HepG2 (cell line): Measurements from ENCODE around the gene FAM187B. TPM values are rescaled to one million over a fixed set of nuclear protein-coding genes. Genes with fewer than 3 reads are reported as not detected.

ENCODE experiments used
- CTCF ChIP-seq: sonication (generic); formaldehyde crosslinking; IDR thresholded peaks from 2 replicates; pipeline ENCODE4 v1.5.0; 2020; ENCODE audit warnings: mild to moderate bottlenecking, missing genetic modification reagents, moderate library complexity
- EEA1 ChIP-seq: sonication (generic); formaldehyde crosslinking; IDR thresholded peaks from 2 replicates; pipeline ENCODE4 v1.5.1; 2020; ENCODE audit warnings: mild to moderate bottlenecking, missing genetic modification reagents, borderline replicate concordance
- ETV5 ChIP-seq: IDR thresholded peaks from 2 replicates; pipeline ENCODE4 v1.6.1; 2018; ENCODE audit warnings: missing biosample characterization, missing genetic modification reagents, inconsistent platforms, borderline replicate concordance
- FOXK2 ChIP-seq: fragments of 450-650 bp; IDR thresholded peaks from 2 replicates; pipeline ENCODE4 v1.6.1; 2016
- FOXP1 ChIP-seq, 2 experiments: fragments of 450-650 bp in 1 of 2; IDR thresholded peaks; 2 replicates each; pipeline ENCODE4 v1.6.1; 2017 to 2018; ENCODE audit warnings: antibody characterized with exemption in 1 of 2
- KDM4B ChIP-seq: sonication (generic); formaldehyde crosslinking; IDR thresholded peaks from 2 replicates; pipeline ENCODE4 v1.4.0; 2020; ENCODE audit warnings: missing genetic modification reagents
- KLF6 ChIP-seq: IDR thresholded peaks from 2 replicates; pipeline ENCODE4 v1.8.0; 2016; ENCODE audit warnings: missing biosample characterization, missing genetic modification reagents
- MIER2 ChIP-seq: IDR thresholded peaks from 2 replicates; pipeline ENCODE4 v1.6.1; 2016; ENCODE audit warnings: missing biosample characterization, missing genetic modification reagents
- MTF1 ChIP-seq: sonication (generic); formaldehyde crosslinking; IDR thresholded peaks from 2 replicates; pipeline ENCODE4 v1.5.0; 2020; ENCODE audit warnings: missing genetic modification reagents
- NCOR1 ChIP-seq: fragments of 200-600 bp; sonication (generic); IDR thresholded peaks from 2 replicates; pipeline ENCODE4 v1.7.0; 2017; ENCODE audit warnings: antibody characterized with exemption, low read length, borderline replicate concordance
- PAXIP1 ChIP-seq: sonication (generic); formaldehyde crosslinking; conservative IDR thresholded peaks from 2 replicates; pipeline ENCODE4 v1.4.0; 2020; ENCODE audit warnings: mild to moderate bottlenecking, missing genetic modification reagents, moderate library complexity
- SCMH1 ChIP-seq: sonication (generic); formaldehyde crosslinking; IDR thresholded peaks from 2 replicates; pipeline ENCODE4 v1.9.0; 2021; ENCODE audit warnings: missing genetic modification reagents, mild to moderate bottlenecking, borderline replicate concordance
- ZC3H4 ChIP-seq: sonication (generic); formaldehyde crosslinking; IDR thresholded peaks from 2 replicates; pipeline ENCODE4 v1.4.0; 2020; ENCODE audit warnings: missing genetic modification reagents, borderline replicate concordance
- ZMYM4 ChIP-seq: sonication (generic); formaldehyde crosslinking; IDR thresholded peaks from 2 replicates; pipeline ENCODE4 v1.8.1; 2023; ENCODE audit warnings: mild to moderate bottlenecking, missing genetic modification reagents
- ZNF121 ChIP-seq: sonication (generic); formaldehyde crosslinking; IDR thresholded peaks from 2 replicates; pipeline ENCODE4 v1.5.0; 2020; ENCODE audit warnings: mild to moderate bottlenecking, missing genetic modification reagents
- ZNF207 ChIP-seq: fragments of 450-650 bp; IDR thresholded peaks from 2 replicates; pipeline ENCODE4 v1.6.1; 2016; ENCODE audit warnings: antibody characterized with exemption, borderline replicate concordance
- ZNF564 ChIP-seq: sonication (generic); formaldehyde crosslinking; IDR thresholded peaks from 2 replicates; pipeline ENCODE4 v1.8.1; 2023; ENCODE audit warnings: mild to moderate bottlenecking, missing genetic modification reagents
- ZNF569 ChIP-seq: sonication (generic); formaldehyde crosslinking; IDR thresholded peaks from 2 replicates; pipeline ENCODE4 v1.5.0; 2020; ENCODE audit warnings: mild to moderate bottlenecking, missing genetic modification reagents, moderate library complexity, borderline replicate concordance
- ZNF607 ChIP-seq: sonication (generic); formaldehyde crosslinking; IDR thresholded peaks from 2 replicates; pipeline ENCODE4 v1.5.1; 2020; ENCODE audit warnings: missing genetic modification reagents, mild to moderate bottlenecking, borderline replicate concordance
- polyA plus RNA-seq, 8 experiments: library from polyadenylated mRNA; depleted of rRNA in 3 of 8; stranded (reverse) in 7 of 8; unstranded in 1 of 8; fragments of >200 nt; fragmentation: Illumina TruSeq in 4 of 8; extraction: Trizol in 4 of 8; gene quantifications; 2 replicates each; pipeline versions ENCODE4 v1.2.1 to v1.2.3, GENCODE V29; 2011 to 2016; ENCODE audit warnings: low read depth in 4 of 8, missing spikeins in 1 of 8, mixed read lengths in 1 of 8; ENCODE audit not compliant: insufficient read depth in 1 of 8
- total RNA-seq, 5 experiments: library from RNA; depleted of rRNA; stranded (reverse); fragments of >200 nt; fragmentation: Illumina TruSeq; extraction: Trizol; gene quantifications; 2 replicates each; pipeline ENCODE4 v1.2.3, GENCODE V29; 2016; ENCODE audit warnings: low read depth in 1 of 5
- TF ChIP-seq, protein P1 (sequence below): sonication (generic); formaldehyde crosslinking; IDR thresholded peaks from 2 replicates; pipeline ENCODE4 v1.5.0; 2020; ENCODE audit warnings: mild to moderate bottlenecking, missing genetic modification reagents

The FAM187B gene
- total and polyA plus RNA-seq, 2 of the 13 experiments (the other 11 are each of a cell fraction or from before 2014, with no cell fraction given): not detected

DNA sequence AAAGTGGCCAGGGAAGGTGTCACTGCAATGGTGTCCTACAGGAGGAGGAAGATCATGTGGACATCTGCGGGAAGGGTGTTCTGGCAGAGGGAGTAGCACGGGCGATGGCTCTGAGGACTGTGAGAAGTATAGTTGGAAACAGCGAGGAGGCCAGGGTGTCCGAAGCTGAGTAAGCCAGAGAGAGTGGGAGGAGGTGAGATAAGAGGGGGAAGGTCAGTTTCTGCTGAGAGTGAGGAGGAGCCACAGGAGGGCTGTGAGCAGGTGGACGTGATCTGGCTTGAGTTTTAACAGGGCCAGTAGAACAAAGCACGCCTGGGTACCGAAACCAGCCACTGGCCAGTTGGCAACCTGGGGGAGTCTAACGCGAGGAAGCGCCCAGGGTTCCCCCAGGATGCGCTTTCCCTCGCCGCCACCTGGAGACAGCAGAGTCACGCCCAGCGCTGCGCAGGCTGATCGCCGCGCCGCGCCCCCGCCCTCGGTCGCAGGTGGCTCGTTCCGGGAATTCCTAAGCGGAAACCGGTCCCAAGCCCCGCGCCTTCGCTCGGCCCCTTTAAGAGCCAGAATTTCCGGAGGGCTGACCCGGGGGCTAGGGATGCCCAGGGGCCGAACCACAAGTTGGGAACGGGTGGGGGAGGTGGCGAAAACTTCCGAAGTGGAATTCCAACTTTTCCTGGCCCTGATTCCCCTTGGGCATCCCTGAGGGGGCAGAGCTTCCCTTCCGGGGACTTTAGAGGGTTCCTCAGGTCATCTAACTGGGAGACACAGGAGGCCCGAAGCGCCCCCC, 19.2 kb upstream of the FAM187B start (continued):
- peak; percentile 19; the same call in 1 of the 2 replicates for TF ChIP-seq PAXIP1 (CRISPR knock-in tag)
- peak; percentile 17; the same call in 1 of the 2 replicates for TF ChIP-seq ZNF607 (CRISPR knock-in tag)
- TF ChIP-seq ETV5 (CRISPR knock-in tag): peak; percentile 79
- TF ChIP-seq, protein P1, sequence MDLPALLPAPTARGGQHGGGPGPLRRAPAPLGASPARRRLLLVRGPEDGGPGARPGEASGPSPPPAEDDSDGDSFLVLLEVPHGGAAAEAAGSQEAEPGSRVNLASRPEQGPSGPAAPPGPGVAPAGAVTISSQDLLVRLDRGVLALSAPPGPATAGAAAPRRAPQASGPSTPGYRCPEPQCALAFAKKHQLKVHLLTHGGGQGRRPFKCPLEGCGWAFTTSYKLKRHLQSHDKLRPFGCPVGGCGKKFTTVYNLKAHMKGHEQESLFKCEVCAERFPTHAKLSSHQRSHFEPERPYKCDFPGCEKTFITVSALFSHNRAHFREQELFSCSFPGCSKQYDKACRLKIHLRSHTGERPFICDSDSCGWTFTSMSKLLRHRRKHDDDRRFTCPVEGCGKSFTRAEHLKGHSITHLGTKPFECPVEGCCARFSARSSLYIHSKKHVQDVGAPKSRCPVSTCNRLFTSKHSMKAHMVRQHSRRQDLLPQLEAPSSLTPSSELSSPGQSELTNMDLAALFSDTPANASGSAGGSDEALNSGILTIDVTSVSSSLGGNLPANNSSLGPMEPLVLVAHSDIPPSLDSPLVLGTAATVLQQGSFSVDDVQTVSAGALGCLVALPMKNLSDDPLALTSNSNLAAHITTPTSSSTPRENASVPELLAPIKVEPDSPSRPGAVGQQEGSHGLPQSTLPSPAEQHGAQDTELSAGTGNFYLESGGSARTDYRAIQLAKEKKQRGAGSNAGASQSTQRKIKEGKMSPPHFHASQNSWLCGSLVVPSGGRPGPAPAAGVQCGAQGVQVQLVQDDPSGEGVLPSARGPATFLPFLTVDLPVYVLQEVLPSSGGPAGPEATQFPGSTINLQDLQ (CRISPR knock-in tag): no peak
- no peak for TF ChIP-seq NCOR1
- TF ChIP-seq KDM4B (CRISPR knock-in tag): 0 out of 2 replicates have a peak, but pooled peaks have one; percentile 40
- 0 out of 2 replicates have a peak, but pooled peaks have one; percentile 10 for TF ChIP-seq MIER2
- TF ChIP-seq EEA1: no peak; the same call in 1 of the 2 replicates
- TF ChIP-seq CTCF (CRISPR knock-in tag): peak; percentile 93
- no peak for TF ChIP-seq ZNF569 (CRISPR knock-in tag)
- no peak; the same call in 1 of the 2 replicates for TF ChIP-seq ZNF564 (CRISPR knock-in tag)
- TF ChIP-seq ZMYM4 (CRISPR knock-in tag): peak; percentile 26; the same call in 1 of the 2 replicates
- TF ChIP-seq FOXK2: no peak
- TF ChIP-seq ZNF121 (CRISPR knock-in tag): 0 out of 2 replicates have a peak, but pooled peaks have one; percentile 5
- no peak for TF ChIP-seq MTF1 (CRISPR knock-in tag)
- TF ChIP-seq ZC3H4 (CRISPR knock-in tag): no peak
- TF ChIP-seq FOXP1 (IDR thresholded peaks at IDR 0.05): no peak
- TF ChIP-seq FOXP1 (CRISPR knock-in tag; IDR thresholded peaks at IDR 0.05): no peak
- TF ChIP-seq SCMH1: no peak
- no peak for TF ChIP-seq ZNF207
- TF ChIP-seq KLF6 (CRISPR knock-in tag): peak; percentile 25; the same call in 1 of the 2 replicates
